ENCODE results near the gene SSR3.

The SSR3 gene

GRCh38 chr3:156535162-156535627, 19.7 kb downstream of the SSR3 start:
- no peak for DNase-seq

DNA sequence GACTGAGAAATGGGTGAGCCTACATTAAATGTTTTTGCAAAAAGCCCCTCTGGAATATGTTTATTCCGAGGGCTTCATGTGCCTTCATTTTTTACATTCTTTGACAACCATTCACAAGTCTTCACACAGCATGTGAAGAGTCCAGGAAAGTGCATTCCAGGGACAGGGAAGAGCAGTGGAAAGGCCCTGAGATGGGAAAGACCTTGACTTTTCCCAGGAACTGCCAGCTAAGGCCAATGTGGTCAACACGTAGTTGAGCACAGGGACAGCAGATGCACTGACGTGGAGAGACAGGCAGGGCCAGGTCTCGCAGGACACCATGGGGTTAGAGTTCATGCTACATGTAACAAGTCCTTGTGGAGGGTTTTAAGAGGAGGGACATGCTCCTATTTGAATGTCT, 21.7 kb downstream of the SSR3 start:
- DNase-seq = no peak

DNA sequence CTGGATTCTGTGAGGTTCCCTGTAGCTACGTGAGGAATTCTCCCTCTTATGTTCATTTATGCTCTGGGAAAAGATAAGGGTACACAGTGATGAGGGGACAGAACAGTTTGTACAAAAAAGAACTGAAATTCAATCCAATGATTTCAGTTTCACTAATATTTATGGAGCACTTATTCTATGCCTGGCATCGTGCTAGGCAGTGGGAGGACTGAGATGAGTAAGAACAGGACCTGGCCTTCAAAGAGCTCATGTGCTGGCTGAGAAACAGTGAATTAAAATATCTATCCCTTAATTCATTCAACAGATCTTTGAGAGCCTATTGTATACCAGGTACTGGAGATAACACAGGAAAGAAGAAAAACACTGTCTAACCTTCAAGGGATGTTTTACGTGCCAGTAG, 22.2 kb downstream of the SSR3 start:
- no peak for DNase-seq

DNA sequence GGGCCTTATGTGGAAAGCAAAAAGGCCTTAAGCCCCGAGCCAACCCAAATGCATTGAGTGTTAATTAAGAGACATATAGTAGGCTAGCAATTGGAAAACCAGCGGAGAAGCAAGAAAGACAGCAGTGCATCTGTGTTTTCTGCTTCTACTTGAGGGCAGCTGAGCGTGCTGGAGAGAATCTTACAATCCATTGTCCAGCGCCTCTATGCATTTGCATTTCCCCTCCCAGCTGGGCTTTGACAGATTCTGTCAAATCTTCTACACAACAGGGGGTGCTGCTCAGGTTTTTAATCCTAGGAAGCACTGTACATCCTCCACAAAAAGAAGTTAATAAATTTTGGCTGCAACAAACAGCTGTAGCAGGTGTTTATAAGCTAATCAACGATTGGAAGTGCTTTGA, 23.9 kb downstream of the SSR3 start:
- no peak for DNase-seq

DNA sequence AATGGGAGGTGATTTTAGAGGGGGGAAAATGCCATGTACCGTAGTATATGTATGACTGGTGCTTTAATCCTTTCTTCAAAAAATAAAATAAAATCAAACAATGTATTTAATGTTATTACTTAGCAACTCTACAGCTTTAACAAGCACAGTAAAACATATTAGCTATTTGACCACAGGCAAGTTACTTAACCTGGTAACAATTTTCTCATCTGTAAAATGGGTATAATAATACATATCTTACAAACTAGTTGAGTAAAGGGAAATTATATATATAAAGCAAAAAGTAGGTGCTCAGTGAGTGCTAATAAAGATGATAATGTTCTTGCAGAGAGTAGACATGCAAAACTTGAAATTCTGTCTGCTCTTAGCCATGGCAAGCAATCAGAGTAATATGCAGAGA, 27.9 kb downstream of the SSR3 start:
- DNase-seq = no peak

GRCh38 chr3:156525808-156526207, 29.1 kb downstream of the SSR3 start:
- no peak for DNase-seq

- DNase-seq = no peak
These were observed 32.2 kb downstream of the SSR3 start for GRCh38 chr3:156522673-156523072.

- DNase-seq = no peak
These were observed 35.2 kb downstream of the SSR3 start for GRCh38 chr3:156519758-156520162.

DNA sequence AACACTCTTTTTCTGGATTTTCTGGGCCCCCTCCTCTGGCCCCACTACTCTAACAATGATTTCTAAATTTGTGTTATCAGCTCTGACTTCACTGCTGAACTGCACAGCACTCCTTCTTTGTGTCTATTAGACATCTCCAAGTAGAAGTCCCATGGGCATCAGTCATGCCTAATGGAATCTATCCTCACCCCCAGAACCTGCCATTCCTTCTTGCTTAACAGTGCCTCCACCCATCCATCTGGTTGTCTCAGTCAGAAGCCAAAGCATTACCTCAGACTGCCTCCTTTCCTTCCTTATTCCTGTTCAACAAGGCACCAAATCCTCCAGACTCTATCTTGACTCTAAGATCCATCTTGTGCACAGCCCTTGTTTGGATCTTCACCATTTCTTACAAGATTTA, 36.2 kb downstream of the SSR3 start:
- no peak for DNase-seq

DNA sequence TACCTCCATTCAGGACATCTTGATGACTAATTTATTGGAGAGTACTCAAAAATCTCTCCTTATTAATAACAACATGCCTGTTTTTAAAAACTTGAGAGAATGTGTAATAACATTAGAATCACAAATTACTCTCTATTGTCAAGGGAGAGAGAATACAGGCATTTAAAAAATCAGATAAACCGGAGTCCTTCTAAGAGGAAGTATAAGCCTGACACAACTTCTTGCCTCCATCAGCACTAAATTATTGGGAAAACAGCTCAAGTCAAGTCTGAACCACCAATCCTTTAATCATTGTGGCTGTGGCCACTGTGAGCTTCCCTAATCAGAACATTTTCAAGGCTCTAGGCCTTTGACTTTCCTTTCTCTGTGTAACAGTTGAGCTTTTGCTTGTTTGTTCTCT, 38.0 kb downstream of the SSR3 start:
- DNase-seq = no peak

DNA sequence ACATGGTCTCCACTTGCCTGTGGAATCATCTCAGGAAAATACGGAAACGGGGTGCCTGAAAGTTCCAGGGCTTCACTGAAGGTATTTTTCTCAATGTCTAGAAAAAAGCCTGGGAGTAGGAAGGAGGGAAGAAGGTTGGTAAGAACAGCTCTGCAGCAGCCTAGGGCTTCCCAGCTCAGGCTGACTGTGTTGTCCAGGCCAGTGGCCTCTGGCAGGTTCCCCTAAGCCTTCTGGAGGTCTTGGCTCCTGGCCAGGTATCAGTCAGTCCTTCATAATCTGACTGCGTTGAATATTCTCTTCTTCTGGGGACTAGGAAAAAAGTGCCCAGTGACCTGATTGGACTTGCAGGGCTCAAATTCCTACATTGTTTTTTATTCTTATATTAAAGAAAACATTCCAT, 38.6 kb downstream of the SSR3 start:
- DNase-seq = no peak

DNA sequence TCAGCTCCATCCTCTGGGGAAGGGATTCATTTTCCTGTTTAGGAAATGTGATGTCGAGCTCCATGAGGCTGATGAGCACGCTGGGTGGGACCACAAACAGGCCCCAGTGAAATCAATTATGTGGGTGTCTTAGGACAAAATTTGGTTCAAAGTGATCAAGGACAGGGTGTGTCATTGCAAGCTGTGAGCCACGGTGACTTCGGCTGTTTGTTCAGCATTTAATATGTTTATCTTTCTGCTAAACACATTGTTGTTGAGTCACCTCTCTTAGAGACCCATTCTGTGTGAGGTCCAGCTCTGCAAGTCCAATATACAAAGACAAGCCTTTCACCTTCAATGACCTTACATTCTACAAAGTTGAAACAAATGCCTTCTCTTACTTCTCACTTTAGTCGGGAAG, 41.3 kb downstream of the SSR3 start:
- DNase-seq = no peak

- no peak for DNase-seq
These were observed 42.8 kb downstream of the SSR3 start for GRCh38 chr3:156511987-156512677.

- DNase-seq = peak; percentile 88
These were observed 45.4 kb downstream of the SSR3 start for GRCh38 chr3:156509189-156510174.

DNA sequence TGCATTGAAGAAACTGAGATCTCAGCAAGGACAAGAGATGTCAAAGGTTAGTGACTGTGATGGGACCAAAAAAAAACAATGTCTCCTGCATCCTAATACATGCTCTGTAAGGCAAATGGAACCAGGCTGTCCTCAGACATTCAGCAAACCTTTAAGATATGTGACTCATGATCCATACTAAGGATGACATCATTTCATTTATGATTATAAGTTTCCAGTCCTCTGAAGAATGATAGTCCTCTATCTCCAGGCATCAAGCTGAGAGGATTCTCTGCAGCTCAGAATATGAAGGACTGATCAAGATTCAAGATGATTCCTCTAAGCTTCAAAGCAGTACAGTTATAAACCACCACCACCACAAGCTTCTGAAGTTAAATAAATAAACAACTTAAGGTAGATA, 47.6 kb downstream of the SSR3 start:
- no peak for DNase-seq

DNA sequence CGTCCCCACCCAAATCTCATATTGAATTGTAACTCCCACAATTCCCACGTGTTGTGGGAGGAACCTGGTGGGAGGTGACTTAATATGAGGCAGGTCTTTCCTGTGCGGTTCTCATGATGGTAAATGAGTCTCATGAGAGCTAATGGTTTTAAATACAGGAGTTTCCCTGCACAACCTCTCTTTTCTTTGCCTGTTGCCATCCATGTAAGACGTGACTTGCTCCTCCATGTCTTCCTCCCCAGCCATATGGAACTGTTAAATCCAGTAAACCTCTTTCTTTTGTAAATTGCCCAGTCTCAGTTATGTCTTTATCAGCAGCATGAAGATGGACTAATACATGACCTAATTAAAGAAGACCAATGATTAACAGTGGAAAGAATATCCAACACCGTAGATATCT, 56.6 kb downstream of the SSR3 start:
- DNase-seq = no peak

- no peak for DNase-seq
These were observed 57.6 kb downstream of the SSR3 start for GRCh38 chr3:156497326-156497725.

DNA sequence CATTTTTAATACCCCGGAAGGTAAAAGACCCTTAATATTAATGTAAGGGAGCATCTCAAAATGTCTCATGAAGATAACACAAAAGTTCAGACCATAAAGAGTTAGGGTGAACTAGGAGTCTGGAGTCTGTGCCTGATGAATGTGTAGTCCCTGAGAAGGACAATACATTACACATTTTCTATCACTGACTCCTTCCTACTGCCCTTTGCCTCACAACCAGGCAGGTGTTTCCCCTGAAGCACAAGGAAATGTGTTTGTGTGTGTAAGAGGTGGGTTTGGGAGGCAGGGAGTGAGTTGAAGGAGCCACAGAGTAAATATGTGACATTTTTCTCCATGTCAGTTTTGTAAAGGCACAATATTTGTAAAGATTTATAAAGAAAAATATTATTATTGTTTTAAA, 59.1 kb downstream of the SSR3 start:
- no peak for DNase-seq

GRCh38 chr3:156493887-156494286, 61.0 kb downstream of the SSR3 start:
- no peak for DNase-seq

DNA sequence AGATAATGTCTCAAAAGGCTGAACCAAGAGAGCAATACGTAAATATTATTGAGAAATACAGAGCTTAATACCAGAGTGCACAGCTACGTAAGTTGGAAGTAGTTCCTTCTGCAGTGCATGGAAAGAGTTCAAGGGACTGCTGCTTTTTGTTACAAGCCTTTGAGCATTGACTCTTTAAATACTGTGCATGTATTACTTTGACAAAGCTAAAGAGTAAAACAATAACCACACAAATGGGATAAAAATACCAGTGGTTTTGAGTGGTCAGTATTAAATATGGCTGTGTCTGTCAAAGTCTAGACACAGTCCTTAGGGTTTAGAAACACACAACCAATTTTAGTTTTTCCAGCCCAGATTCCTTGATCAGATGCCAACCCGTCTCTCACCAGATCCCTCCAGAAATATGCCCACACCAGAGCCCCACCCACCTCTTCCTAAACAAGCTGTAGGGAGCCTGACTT, 62.1 kb downstream of the SSR3 start:
- DNase-seq = no peak

- no peak for DNase-seq
These were observed 63.7 kb downstream of the SSR3 start for GRCh38 chr3:156491192-156491591.
